Neural cell (in vitro differentiated cells): Measurements from ENCODE around the gene ZNF600. TPM values are rescaled to one million over a fixed set of nuclear protein-coding genes. Genes with fewer than 3 reads are reported as not detected.
"Not testable (repeated sequence)": the region's sequence is repeated elsewhere in the genome, so short reads cannot be mapped to it uniquely, and the experiment has no call there.

ENCODE experiments used
- H2AFZ ChIP-seq: fragments of 200-600, 300-800 bp; sonication (generic), shearing (Covaris generic); 2 replicates; pipeline ENCODE4 v1.6.0; 2014; ENCODE audit warnings: low read depth, mild to moderate bottlenecking, antibody characterized with exemption, low read length, moderate library complexity
- H3F3A ChIP-seq: fragments of 200-600 bp; shearing (Covaris generic); 2 replicates; pipeline ENCODE4 v1.6.1; 2016; ENCODE audit warnings: mild to moderate bottlenecking, moderate library complexity, mixed read lengths, antibody characterized with exemption, low read length; ENCODE audit not compliant: insufficient read depth, poor library complexity, severe bottlenecking
- H3K27ac ChIP-seq: fragments of 200-600, 300-800 bp; sonication (generic), shearing (Covaris generic); 2 replicates; pipeline ENCODE4 v1.5.1; 2014; ENCODE audit warnings: mild to moderate bottlenecking, low read length, moderate library complexity
- H3K27me3 ChIP-seq: fragments of 300-800, 200-600 bp; sonication (generic), shearing (Covaris generic); 2 replicates; pipeline ENCODE4 v1.6.0; 2014; ENCODE audit warnings: mild to moderate bottlenecking, low read depth, low read length, moderate library complexity; ENCODE audit not compliant: insufficient read depth
- H3K36me3 ChIP-seq: fragments of 300-800, 200-600 bp; sonication (generic), shearing (Covaris generic); 2 replicates; pipeline ENCODE4 v1.5.1; 2014; ENCODE audit warnings: mild to moderate bottlenecking, antibody characterized with exemption, low read length, moderate library complexity; ENCODE audit not compliant: insufficient read depth
- H3K4me2 ChIP-seq: fragments of 300-800, 200-600 bp; sonication (generic), shearing (Covaris generic); 2 replicates; pipeline ENCODE4 v1.6.0; 2014; ENCODE audit warnings: mild to moderate bottlenecking, low read length
- H3K4me3 ChIP-seq: fragments of 300-800, 200-600 bp; sonication (generic), shearing (Covaris generic); 2 replicates; pipeline ENCODE4 v1.5.1; 2014; ENCODE audit warnings: mild to moderate bottlenecking, low read length, moderate library complexity
- H3K79me2 ChIP-seq: fragments of 200-600 bp; shearing (Covaris generic); replicated peaks from 2 replicates; pipeline ENCODE4 v1.6.0; 2014; ENCODE audit warnings: mild to moderate bottlenecking, low read length, moderate library complexity; ENCODE audit not compliant: insufficient read depth
- H3K9ac ChIP-seq: fragments of 300-800, 200-600 bp; sonication (generic), shearing (Covaris generic); 2 replicates; pipeline ENCODE4 v1.6.1; 2016; ENCODE audit warnings: mild to moderate bottlenecking, low read length, mixed read lengths
- H3K9me2 ChIP-seq: fragments of 200-600 bp; shearing (Covaris generic); 2 replicates; pipeline ENCODE4 v1.6.1; 2016; ENCODE audit warnings: mild to moderate bottlenecking, low read length, mixed read lengths; ENCODE audit not compliant: insufficient read depth
- H3K9me3 ChIP-seq: fragments of 200-600, 300-800 bp; sonication (generic), shearing (Covaris generic); 2 replicates; pipeline ENCODE4 v1.6.1; 2016; ENCODE audit warnings: mild to moderate bottlenecking, mixed run types, low read length, moderate library complexity, mixed read lengths
- H4K20me1 ChIP-seq: fragments of 200-600 bp; shearing (Covaris generic); 2 replicates; pipeline ENCODE4 v1.6.1; 2016; ENCODE audit warnings: mild to moderate bottlenecking, mixed run types; ENCODE audit not compliant: insufficient read depth
- CTCF ChIP-seq: fragments of 450-650 bp; IDR thresholded peaks from 2 replicates; pipeline ENCODE4 v1.5.1; 2014; ENCODE audit warnings: antibody characterized with exemption, mild to moderate bottlenecking, moderate library complexity; ENCODE audit not compliant: poor library complexity, severe bottlenecking
- EP300 ChIP-seq: fragments of 450-650 bp; conservative IDR thresholded peaks from 2 replicates; pipeline ENCODE4 v1.6.1; 2014; ENCODE audit warnings: antibody characterized with exemption, mild to moderate bottlenecking, moderate library complexity; ENCODE audit not compliant: poor library complexity, severe bottlenecking
- EZH2 ChIP-seq: fragments of 200-600, 300-800 bp; shearing (Covaris generic), sonication (generic); IDR thresholded peaks from 2 replicates; pipeline ENCODE4 v1.6.1; 2014; ENCODE audit warnings: antibody characterized with exemption, low read length, borderline replicate concordance, mild to moderate bottlenecking; ENCODE audit not compliant: insufficient read depth, poor library complexity, severe bottlenecking
- MXI1 ChIP-seq: fragments of 450-650 bp; conservative IDR thresholded peaks from 2 replicates; pipeline ENCODE4 v1.6.1; 2014; ENCODE audit warnings: antibody characterized with exemption, mild to moderate bottlenecking; ENCODE audit not compliant: poor library complexity, severe bottlenecking
- POLR2AphosphoS5 ChIP-seq: IDR thresholded peaks from 2 replicates; pipeline ENCODE4 v1.6.1; 2012
- RAD21 ChIP-seq: fragments of 450-650 bp; conservative IDR thresholded peaks from 2 replicates; pipeline ENCODE4 v1.6.1; 2014; ENCODE audit warnings: antibody characterized with exemption, mild to moderate bottlenecking, moderate library complexity
- SMC3 ChIP-seq: fragments of 450-650 bp; conservative IDR thresholded peaks from 2 replicates; pipeline ENCODE4 v1.6.1; 2014; ENCODE audit warnings: antibody characterized with exemption, mild to moderate bottlenecking, moderate library complexity; ENCODE audit not compliant: poor library complexity
- TAF1 ChIP-seq: IDR thresholded peaks from 2 replicates; pipeline ENCODE4 v1.6.1; 2012; ENCODE audit warnings: low read depth
- polyA plus RNA-seq: library from polyadenylated mRNA; depleted of rRNA; stranded (reverse); fragments of >200 nt; gene quantifications from 2 replicates; pipeline ENCODE4 v1.2.3, GENCODE V29; 2014
- TF ChIP-seq, protein P1 (sequence below): IDR thresholded peaks from 2 replicates; pipeline ENCODE4 v1.6.1; 2012; ENCODE audit warnings: borderline replicate concordance

The ZNF600 gene
- polyA plus RNA-seq, 1 donor from 2014 or later, result 0.59 TPM

- H2AFZ ChIP-seq, H3K79me2 ChIP-seq, H3K4me2 ChIP-seq, H3F3A ChIP-seq, H4K20me1 ChIP-seq, H3K36me3 ChIP-seq, H3K9me2 ChIP-seq, H3K27ac ChIP-seq, H3K4me3 ChIP-seq, H3K27me3 ChIP-seq, H3K9ac ChIP-seq, H3K9me3 ChIP-seq: not testable (repeated sequence)
Observed at GRCh38 chr19:52745919-52746318, 40.7 kb downstream of the ZNF600 start.

DNA sequence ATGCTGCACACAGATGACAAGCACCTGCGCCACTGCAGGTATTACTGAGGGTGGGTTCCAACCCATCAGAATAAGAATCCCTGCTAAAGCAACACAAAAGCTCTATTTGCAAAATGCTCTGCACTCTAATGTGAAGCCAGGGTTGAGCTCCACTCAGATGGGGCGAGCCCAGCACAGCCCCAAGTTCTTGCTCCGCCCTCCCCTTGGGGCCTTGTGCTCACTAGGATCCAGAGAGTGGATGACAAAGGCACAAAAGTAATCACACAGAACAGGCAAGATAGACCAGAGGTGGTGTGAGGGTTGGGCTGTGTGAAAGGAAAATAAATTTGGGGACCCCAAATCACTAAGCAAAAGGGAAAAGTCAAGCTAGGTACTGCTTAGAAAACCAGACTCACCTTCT lies 43.5 kb downstream of the ZNF600 start:
- Histone ChIP-seq H3K4me3 (no peak overlapping the region), H3K27me3 (no peaks in the 10 kb centered on the region), H3K27ac (no peak overlapping the region), H3K79me2 (no peaks in the 10 kb centered on the region), H3K9me3 (no peaks in the 10 kb centered on the region), H2AFZ (no peak overlapping the region), H3K36me3 (no peaks in the 10 kb centered on the region), H3K9ac (no peak overlapping the region), H4K20me1 (no peaks in the 10 kb centered on the region), H3K4me2 (no peak overlapping the region), H3K9me2 (no peaks in the 10 kb centered on the region), H3F3A (no peaks in the 10 kb centered on the region)
- TF ChIP-seq MXI1 (no peak), TAF1 (no peak), EP300 (no peak), RAD21 (no peak), EZH2 (no peak), SMC3 (no peak), CTCF (no peak), POLR2AphosphoS5 (no peak)
- TF ChIP-seq, protein P1, sequence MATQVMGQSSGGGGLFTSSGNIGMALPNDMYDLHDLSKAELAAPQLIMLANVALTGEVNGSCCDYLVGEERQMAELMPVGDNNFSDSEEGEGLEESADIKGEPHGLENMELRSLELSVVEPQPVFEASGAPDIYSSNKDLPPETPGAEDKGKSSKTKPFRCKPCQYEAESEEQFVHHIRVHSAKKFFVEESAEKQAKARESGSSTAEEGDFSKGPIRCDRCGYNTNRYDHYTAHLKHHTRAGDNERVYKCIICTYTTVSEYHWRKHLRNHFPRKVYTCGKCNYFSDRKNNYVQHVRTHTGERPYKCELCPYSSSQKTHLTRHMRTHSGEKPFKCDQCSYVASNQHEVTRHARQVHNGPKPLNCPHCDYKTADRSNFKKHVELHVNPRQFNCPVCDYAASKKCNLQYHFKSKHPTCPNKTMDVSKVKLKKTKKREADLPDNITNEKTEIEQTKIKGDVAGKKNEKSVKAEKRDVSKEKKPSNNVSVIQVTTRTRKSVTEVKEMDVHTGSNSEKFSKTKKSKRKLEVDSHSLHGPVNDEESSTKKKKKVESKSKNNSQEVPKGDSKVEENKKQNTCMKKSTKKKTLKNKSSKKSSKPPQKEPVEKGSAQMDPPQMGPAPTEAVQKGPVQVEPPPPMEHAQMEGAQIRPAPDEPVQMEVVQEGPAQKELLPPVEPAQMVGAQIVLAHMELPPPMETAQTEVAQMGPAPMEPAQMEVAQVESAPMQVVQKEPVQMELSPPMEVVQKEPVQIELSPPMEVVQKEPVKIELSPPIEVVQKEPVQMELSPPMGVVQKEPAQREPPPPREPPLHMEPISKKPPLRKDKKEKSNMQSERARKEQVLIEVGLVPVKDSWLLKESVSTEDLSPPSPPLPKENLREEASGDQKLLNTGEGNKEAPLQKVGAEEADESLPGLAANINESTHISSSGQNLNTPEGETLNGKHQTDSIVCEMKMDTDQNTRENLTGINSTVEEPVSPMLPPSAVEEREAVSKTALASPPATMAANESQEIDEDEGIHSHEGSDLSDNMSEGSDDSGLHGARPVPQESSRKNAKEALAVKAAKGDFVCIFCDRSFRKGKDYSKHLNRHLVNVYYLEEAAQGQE, result no peak

DNA sequence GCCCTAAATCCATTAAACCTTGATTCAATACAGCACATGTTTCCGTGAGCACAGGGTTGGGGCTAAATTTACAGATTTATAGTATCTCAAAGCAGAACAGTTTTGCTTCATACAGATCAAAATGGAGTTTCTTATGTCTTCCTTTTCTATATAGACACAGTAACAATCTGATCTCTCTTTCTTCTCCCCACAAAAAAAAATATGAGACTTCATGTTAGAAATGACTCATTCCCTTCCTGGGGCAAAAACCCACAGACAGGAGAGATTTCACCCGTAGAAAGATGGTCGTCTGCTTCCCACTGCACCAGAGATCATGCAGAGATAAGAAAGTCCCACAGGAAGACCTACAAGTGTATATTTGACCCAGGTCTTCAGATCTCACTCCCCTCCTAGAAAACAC lies 44.1 kb downstream of the ZNF600 start:
- no peaks in the 10 kb centered on the region for H4K20me1 ChIP-seq
- H3K27me3 ChIP-seq, result no peaks in the 10 kb centered on the region
- no peak for TF ChIP-seq POLR2AphosphoS5
- TF ChIP-seq, protein P1, result no peak
- no peak for TF ChIP-seq EP300
- no peak for TF ChIP-seq RAD21
- no peak for TF ChIP-seq EZH2
- no peak for TF ChIP-seq CTCF
- TF ChIP-seq SMC3, result no peak
- TF ChIP-seq TAF1, result no peak
- no peak for TF ChIP-seq MXI1
- H3K79me2 ChIP-seq, result no peaks in the 10 kb centered on the region
- no peak overlapping the region for H3K4me2 ChIP-seq
- H3F3A ChIP-seq, result no peaks in the 10 kb centered on the region
- no peaks in the 10 kb centered on the region for H3K9me2 ChIP-seq
- H3K27ac ChIP-seq, result no peak overlapping the region
- no peak overlapping the region for H3K9ac ChIP-seq
- H3K9me3 ChIP-seq, result no peaks in the 10 kb centered on the region
- H2AFZ ChIP-seq, result no peak overlapping the region
- H3K4me3 ChIP-seq, result no peak overlapping the region
- H3K36me3 ChIP-seq, result no peaks in the 10 kb centered on the region
